Measurements from ENCODE around the gene UTP11.

DNA sequence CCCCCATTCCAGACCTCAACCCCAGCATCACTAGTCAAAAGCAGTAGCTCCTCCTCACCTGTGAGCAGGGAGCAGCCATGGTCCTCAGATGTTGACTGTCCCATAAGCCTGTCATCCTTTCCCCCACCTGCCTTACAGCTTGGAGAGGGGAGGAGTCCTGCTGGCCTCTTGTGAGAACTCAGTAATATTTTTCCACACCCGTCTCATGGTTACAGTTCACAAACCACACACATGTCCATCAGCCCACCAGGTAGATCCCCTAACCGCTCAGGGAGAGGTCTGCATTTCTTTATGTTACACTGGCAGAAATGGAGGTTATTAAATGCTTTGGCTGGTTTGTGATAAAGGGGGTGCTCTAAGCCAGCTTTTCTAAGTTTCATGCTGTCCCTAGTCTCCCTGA is 60.3 kb downstream of the UTP11 start:
- TF ChIP-seq, protein P1, sequence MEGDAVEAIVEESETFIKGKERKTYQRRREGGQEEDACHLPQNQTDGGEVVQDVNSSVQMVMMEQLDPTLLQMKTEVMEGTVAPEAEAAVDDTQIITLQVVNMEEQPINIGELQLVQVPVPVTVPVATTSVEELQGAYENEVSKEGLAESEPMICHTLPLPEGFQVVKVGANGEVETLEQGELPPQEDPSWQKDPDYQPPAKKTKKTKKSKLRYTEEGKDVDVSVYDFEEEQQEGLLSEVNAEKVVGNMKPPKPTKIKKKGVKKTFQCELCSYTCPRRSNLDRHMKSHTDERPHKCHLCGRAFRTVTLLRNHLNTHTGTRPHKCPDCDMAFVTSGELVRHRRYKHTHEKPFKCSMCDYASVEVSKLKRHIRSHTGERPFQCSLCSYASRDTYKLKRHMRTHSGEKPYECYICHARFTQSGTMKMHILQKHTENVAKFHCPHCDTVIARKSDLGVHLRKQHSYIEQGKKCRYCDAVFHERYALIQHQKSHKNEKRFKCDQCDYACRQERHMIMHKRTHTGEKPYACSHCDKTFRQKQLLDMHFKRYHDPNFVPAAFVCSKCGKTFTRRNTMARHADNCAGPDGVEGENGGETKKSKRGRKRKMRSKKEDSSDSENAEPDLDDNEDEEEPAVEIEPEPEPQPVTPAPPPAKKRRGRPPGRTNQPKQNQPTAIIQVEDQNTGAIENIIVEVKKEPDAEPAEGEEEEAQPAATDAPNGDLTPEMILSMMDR (conservative IDR thresholded peaks at IDR 0.05; ENCODE audit: low read depth, low read length), result no peak
- no peak for TF ChIP-seq EZH2phosphoT487 (IDR thresholded peaks at IDR 0.05; ENCODE audit: borderline replicate concordance, low read length)
